ENCODE data around the gene COL8A1. TPM values are rescaled to one million over a fixed set of nuclear protein-coding genes. Genes with fewer than 3 reads are reported as not detected.

The COL8A1 gene
- total RNA-seq, 8 experiments from 2014 or later = 0.05 to 156 (median 2.5) TPM

- in situ Hi-C loops (cut with MboI; ENCODE audit: low pct_unique_long_range_greater_than_20kb in 2 of 9, low sequenced_read_pairs in 9 of 9, unreplicated experiment in 9 of 9) = no loop called here
- Histone ChIP-seq H3K27ac (no peak overlapping the region), H3K4me3 (no peak overlapping the region), H3K4me1 (replicated peaks in 1 of 2) (peaks cover 3 to 7% of the 10 kb centered on the region in 2 donors)
- 0 to 86% (median 69%) methylated on average over 1 to 3 of the region's 3 CpGs; no CpG with 5 or more reads in 3 of the 10 experiments for WGBS, 10 experiments
- ATAC-seq (replicated peaks in 6 of 8) = no peak
These were observed 142.4 kb downstream of the COL8A1 start for GRCh38 chr3:99780749-99781148.

- H3K4me1 ChIP-seq (replicated peaks in 1 of 2) = peaks cover 0 to 4% of the 10 kb centered on the region in 2 donors
- H3K27ac ChIP-seq = no peak overlapping the region
- WGBS, 10 experiments = 25 to 100% (median 73%) methylated on average over 1 to 3 of the region's 3 CpGs
- H3K4me3 ChIP-seq = no peak overlapping the region
- in situ Hi-C loops (cut with MboI; ENCODE audit: low pct_unique_long_range_greater_than_20kb in 2 of 9, low sequenced_read_pairs in 9 of 9, unreplicated experiment in 9 of 9) = no loop called here
- ATAC-seq (replicated peaks in 6 of 8) = peak in 1 of 8 experiments; percentile 16
These were observed 143.4 kb downstream of the COL8A1 start for GRCh38 chr3:99781761-99782160.

- Histone ChIP-seq H3K4me3 (no peak overlapping the region), H3K4me1 (replicated peaks in 1 of 2) (no peaks in the 10 kb centered on the region), H3K27ac (no peak overlapping the region)
- in situ Hi-C loops (cut with MboI; ENCODE audit: low pct_unique_long_range_greater_than_20kb in 2 of 9, low sequenced_read_pairs in 9 of 9, unreplicated experiment in 9 of 9) = no loop called here
- 3 to 90% (median 67%) methylated on average over 2 to 5 of the region's 5 CpGs for WGBS, 10 experiments
- peak in 2 of 8 experiments; percentile 25 to 65 for ATAC-seq (replicated peaks in 6 of 8)
These were observed 144.7 kb downstream of the COL8A1 start for GRCh38 chr3:99783011-99783573.

GRCh38 chr3:99789011-99789721 lies 150.8 kb downstream of the COL8A1 start:
- in situ Hi-C loops (cut with MboI; ENCODE audit: low pct_unique_long_range_greater_than_20kb in 2 of 9, low sequenced_read_pairs in 9 of 9, unreplicated experiment in 9 of 9) = no loop called here
- peak; percentile 70 to 100 (median 89) for ATAC-seq (replicated peaks in 6 of 8)
- WGBS, 10 experiments = 0 to 90% (median 25%) methylated on average over 1 to 3 of the region's 3 CpGs

GRCh38 chr3:99794485-99794884 lies 156.1 kb downstream of the COL8A1 start:
- ATAC-seq (replicated peaks in 6 of 8) = no peak

More at GRCh38 chr3:99789011-99789721, 150.8 kb downstream of the COL8A1 start:
- no peaks in the 10 kb centered on the region for H3K4me1 ChIP-seq (replicated peaks in 1 of 2)
- no peak overlapping the region for H3K27ac ChIP-seq
- H3K4me3 ChIP-seq = no peak overlapping the region

GRCh38 chr3:99795573-99795972 lies 157.2 kb downstream of the COL8A1 start:
- no peak overlapping the region for H3K4me3 ChIP-seq

More at GRCh38 chr3:99794485-99794884, 156.1 kb downstream of the COL8A1 start:
- Histone ChIP-seq H3K4me3 (no peak overlapping the region), H3K4me1 (replicated peaks in 1 of 2) (no peaks in the 10 kb centered on the region), H3K27ac (no peak overlapping the region)
- 77 to 100% (median 87%) methylated on average over 1 to 6 of the region's 8 CpGs; no CpG with 5 or more reads in 4 of the 10 experiments for WGBS, 10 experiments
- in situ Hi-C loops (cut with MboI; ENCODE audit: low pct_unique_long_range_greater_than_20kb in 2 of 9, low sequenced_read_pairs in 9 of 9, unreplicated experiment in 9 of 9) = no loop called here

GRCh38 chr3:99799422-99799821 lies 161.0 kb downstream of the COL8A1 start:
- WGBS, 10 experiments = 33 to 100% (median 90%) methylated on average over 1 to 4 of the region's 4 CpGs; no CpG with 5 or more reads in 1 of the 10 experiments
- in situ Hi-C loops (cut with MboI; ENCODE audit: low pct_unique_long_range_greater_than_20kb in 2 of 9, low sequenced_read_pairs in 9 of 9, unreplicated experiment in 9 of 9) = no loop called here
- H3K4me1 ChIP-seq (replicated peaks in 1 of 2) = no peaks in the 10 kb centered on the region

More at GRCh38 chr3:99795573-99795972, 157.2 kb downstream of the COL8A1 start:
- in situ Hi-C loops (cut with MboI; ENCODE audit: low pct_unique_long_range_greater_than_20kb in 2 of 9, low sequenced_read_pairs in 9 of 9, unreplicated experiment in 9 of 9) = no loop called here
- Histone ChIP-seq H3K4me1 (replicated peaks in 1 of 2) (no peaks in the 10 kb centered on the region), H3K27ac (no peak overlapping the region)
- ATAC-seq (replicated peaks in 6 of 8) = no peak
- WGBS, 10 experiments = 80 to 100% (median 88%) methylated on average over 1 to 12 of the region's 15 CpGs; no CpG with 5 or more reads in 3 of the 10 experiments

GRCh38 chr3:99803297-99803696 lies 164.9 kb downstream of the COL8A1 start:
- H3K4me3 ChIP-seq = no peak overlapping the region
- in situ Hi-C loops (cut with MboI; ENCODE audit: low pct_unique_long_range_greater_than_20kb in 2 of 9, low sequenced_read_pairs in 9 of 9, unreplicated experiment in 9 of 9) = no loop called here
- WGBS, 10 experiments = 17 to 92% (median 59%) methylated on average over 1 of the region's 1 CpG; no CpG with 5 or more reads in 2 of the 10 experiments
- ATAC-seq (replicated peaks in 6 of 8) = no peak
- no peak overlapping the region for H3K27ac ChIP-seq
- no peaks in the 10 kb centered on the region for H3K4me1 ChIP-seq (replicated peaks in 1 of 2)

More at GRCh38 chr3:99799422-99799821, 161.0 kb downstream of the COL8A1 start:
- no peak for ATAC-seq (replicated peaks in 6 of 8)
- no peak overlapping the region for H3K4me3 ChIP-seq
- H3K27ac ChIP-seq = no peak overlapping the region

GRCh38 chr3:99805160-99805559 lies 166.8 kb downstream of the COL8A1 start:
- in situ Hi-C loops (cut with MboI; ENCODE audit: low pct_unique_long_range_greater_than_20kb in 2 of 9, low sequenced_read_pairs in 9 of 9, unreplicated experiment in 9 of 9) = no loop called here
- no peak for ATAC-seq (replicated peaks in 6 of 8)
- 10 to 100% (median 80%) methylated on average over 1 to 2 of the region's 2 CpGs; no CpG with 5 or more reads in 3 of the 10 experiments for WGBS, 10 experiments
- Histone ChIP-seq H3K4me1 (replicated peaks in 1 of 2) (no peaks in the 10 kb centered on the region), H3K27ac (no peak overlapping the region), H3K4me3 (no peak overlapping the region)

- Histone ChIP-seq H3K27ac (no peak overlapping the region), H3K4me3 (no peak overlapping the region), H3K4me1 (replicated peaks in 1 of 2) (no peaks in the 10 kb centered on the region)
- ATAC-seq (replicated peaks in 6 of 8) = peak in 3 of 8 experiments; percentile 71 to 75 (median 72)
- in situ Hi-C loops (cut with MboI; ENCODE audit: low pct_unique_long_range_greater_than_20kb in 2 of 9, low sequenced_read_pairs in 9 of 9, unreplicated experiment in 9 of 9) = no loop called here
- WGBS, 10 experiments = 0 to 80% (median 54%) methylated on average over 1 to 3 of the region's 4 CpGs; no CpG with 5 or more reads in 5 of the 10 experiments
These were observed 169.9 kb downstream of the COL8A1 start for GRCh38 chr3:99808163-99808794.

- in situ Hi-C loops (cut with MboI; ENCODE audit: low pct_unique_long_range_greater_than_20kb in 2 of 9, low sequenced_read_pairs in 9 of 9, unreplicated experiment in 9 of 9) = no loop called here
- H3K27ac ChIP-seq = no peak overlapping the region
- WGBS, 10 experiments = 38 to 81% (median 75%) methylated on average over 1 to 2 of the region's 2 CpGs; no CpG with 5 or more reads in 3 of the 10 experiments
These were observed 171.2 kb downstream of the COL8A1 start for GRCh38 chr3:99809565-99809964.

GRCh38 chr3:99810403-99810802 lies 172.0 kb downstream of the COL8A1 start:
- Histone ChIP-seq H3K4me3 (no peak overlapping the region), H3K4me1 (replicated peaks in 1 of 2) (no peaks in the 10 kb centered on the region), H3K27ac (no peak overlapping the region)
- in situ Hi-C loops (cut with MboI; ENCODE audit: low pct_unique_long_range_greater_than_20kb in 2 of 9, low sequenced_read_pairs in 9 of 9, unreplicated experiment in 9 of 9) = no loop called here
- 40 to 100% (median 100%) methylated on average over 1 of the region's 1 CpG; no CpG with 5 or more reads in 3 of the 10 experiments for WGBS, 10 experiments
- ATAC-seq (replicated peaks in 6 of 8) = no peak

More at GRCh38 chr3:99809565-99809964, 171.2 kb downstream of the COL8A1 start:
- Histone ChIP-seq H3K4me1 (replicated peaks in 1 of 2) (no peaks in the 10 kb centered on the region), H3K4me3 (no peak overlapping the region)
- no peak for ATAC-seq (replicated peaks in 6 of 8)

GRCh38 chr3:99817047-99817436 lies 178.6 kb downstream of the COL8A1 start:
- ATAC-seq (replicated peaks in 6 of 8) = peak in 1 of 8 experiments; percentile 2
- in situ Hi-C loops (cut with MboI; ENCODE audit: low pct_unique_long_range_greater_than_20kb in 2 of 9, low sequenced_read_pairs in 9 of 9, unreplicated experiment in 9 of 9) = no loop called here
- Histone ChIP-seq H3K27ac (no peak overlapping the region), H3K4me3 (peak overlapping the region; percentile 58 to 93 (median 85)), H3K4me1 (replicated peaks in 1 of 2) (peaks cover 5 to 13% of the 10 kb centered on the region in 2 donors)
- WGBS, 10 experiments = 0 to 20% (median 3%) methylated on average over 2 to 14 of the region's 15 CpGs; no CpG with 5 or more reads in 1 of the 10 experiments

All from motor neuron (in vitro differentiated cells).